ENCODE results near the gene TSKS.

Gene TSKS

DNA sequence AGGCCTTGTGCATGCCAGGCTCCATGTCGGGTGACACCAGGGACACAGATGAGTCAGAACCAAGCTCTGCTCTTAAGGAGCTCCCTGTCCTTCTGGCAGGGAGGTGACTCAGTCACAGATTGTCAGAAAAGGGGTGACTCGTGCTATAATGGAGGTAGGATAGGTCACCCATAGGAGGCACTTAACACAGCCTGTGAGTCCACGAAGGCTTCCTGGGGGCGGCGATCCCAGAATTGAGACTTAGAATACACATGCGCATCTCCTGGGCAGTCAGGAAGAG, 30.4 kb upstream of the TSKS start:
- DNase-seq, result no peak

DNA sequence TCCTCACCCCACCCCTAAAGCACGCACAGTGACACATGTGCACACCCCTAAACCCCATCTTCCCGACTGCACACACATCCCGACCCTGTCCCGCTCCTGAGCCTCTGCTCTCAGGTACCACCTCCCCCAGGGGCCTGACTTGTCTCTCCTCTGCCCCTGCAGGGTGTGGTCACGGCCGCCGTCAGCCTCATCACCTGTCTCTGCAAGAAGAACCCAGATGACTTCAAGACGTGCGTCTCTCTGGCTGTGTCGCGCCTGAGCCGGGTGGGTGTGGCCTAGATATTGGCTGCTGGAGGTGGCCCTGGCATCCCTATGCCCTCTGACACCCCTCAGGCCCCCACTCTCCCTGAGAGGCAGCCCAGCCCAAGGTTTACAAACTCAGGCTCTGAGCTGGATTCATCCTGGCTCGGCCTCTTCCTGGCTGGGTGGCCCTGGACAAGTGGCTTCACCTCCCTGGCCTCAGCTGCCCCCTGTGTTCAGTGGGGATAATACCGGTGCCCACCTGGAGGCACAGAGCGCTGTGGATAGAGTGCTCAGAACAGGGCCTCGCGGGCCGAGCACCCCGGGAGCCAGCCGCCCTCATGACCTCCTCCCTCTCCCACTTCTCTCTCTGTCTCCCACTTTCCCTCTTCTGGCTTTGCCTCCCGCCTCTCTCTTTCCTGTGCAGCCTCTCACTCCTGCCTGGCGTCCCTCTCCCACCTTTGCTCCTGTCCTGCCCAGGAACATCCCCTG, 29.9 kb upstream of the TSKS start:
- DNase-seq, result no peak

GRCh38 chr19:49791776-49792445, 28.8 kb upstream of the TSKS start:
- DNase-seq, result no peak

- no peak for DNase-seq
Observed at GRCh38 chr19:49790866-49791265, 27.8 kb upstream of the TSKS start.

DNA sequence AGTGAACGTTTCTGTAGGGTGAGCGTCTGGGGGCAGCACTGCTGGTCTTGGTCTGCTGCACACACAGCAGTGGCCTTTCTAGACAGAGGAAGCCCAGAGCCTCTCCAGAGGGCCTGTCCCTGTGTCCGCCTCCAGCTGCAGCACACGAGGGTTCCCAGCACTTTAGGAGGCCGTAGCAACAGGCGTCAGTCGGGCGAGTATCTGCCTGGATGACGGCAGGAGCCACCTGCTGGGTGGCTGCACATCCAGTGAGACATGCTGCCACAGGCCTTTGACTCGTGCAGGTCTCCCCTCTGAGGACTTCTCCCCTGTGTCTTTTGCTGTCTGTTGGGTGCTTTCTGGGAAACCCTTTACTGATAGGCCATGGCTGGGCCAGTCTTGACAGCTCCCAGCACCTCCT, 25.8 kb upstream of the TSKS start:
- no peak for DNase-seq

DNA sequence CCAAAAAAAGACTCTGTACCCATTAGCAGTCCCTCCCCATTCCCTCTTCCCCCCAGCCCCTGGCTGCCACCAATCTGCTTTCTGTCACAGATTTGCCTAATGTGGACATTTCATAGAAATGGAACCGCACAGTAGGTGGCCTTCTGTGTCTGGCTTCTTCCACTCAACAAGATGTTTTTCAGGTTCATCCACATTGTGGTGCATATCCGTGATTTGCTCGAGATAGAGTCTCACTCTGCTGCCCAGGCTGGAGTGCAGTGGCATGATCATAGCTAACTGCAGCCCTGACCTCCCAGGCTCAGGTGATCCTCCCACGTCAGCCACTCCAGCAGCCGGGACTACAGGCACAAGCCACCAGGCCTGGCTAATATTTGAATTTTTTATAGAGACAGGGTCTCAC, 24.6 kb upstream of the TSKS start:
- no peak for DNase-seq

- no peak for DNase-seq
Observed at GRCh38 chr19:49786376-49786820, 23.3 kb upstream of the TSKS start.

GRCh38 chr19:49782515-49782914, 19.4 kb upstream of the TSKS start:
- DNase-seq, result no peak

DNA sequence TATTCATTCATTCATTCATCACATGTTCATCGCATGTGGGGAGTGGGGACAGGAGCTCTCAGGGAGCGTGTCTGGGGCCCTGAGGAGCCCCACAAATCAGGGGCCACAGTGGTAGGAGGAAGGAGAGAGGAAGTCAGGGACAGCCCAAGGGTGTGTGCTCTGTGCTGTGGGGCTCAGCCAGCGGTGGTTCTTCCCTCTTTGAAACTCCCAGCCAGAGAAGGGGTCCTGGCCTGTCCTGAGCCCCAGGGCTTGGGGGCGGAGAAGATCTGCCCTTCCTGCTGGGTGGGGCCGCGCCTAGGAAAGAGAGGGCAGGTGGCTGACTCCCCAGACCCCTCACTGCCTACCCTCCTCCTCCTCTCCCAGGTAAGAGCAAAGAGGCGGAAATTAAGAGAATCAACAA, 18.3 kb upstream of the TSKS start:
- no peak for DNase-seq

DNA sequence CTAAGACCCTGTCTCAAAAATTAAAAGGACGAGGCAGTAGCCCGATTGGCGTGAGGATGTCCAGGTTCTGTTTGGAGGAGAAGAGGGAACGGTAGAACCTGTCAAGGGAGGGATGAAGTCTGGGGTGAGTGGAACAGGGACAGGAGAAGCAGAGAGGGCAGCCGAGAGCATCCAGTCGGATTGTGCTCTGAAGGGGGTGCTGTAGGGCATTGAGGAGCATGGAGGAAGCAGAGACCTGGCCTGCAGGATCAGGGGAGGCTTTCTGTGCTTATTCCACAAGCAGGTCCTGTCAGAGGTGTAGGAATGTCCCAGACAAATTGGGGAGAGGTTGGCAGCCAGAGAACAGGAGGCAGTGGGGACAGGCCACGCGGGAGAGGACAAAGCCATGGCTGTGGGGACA, 17.8 kb upstream of the TSKS start:
- DNase-seq, result no peak

GRCh38 chr19:49779731-49780555, 16.8 kb upstream of the TSKS start:
- DNase-seq, result no peak

DNA sequence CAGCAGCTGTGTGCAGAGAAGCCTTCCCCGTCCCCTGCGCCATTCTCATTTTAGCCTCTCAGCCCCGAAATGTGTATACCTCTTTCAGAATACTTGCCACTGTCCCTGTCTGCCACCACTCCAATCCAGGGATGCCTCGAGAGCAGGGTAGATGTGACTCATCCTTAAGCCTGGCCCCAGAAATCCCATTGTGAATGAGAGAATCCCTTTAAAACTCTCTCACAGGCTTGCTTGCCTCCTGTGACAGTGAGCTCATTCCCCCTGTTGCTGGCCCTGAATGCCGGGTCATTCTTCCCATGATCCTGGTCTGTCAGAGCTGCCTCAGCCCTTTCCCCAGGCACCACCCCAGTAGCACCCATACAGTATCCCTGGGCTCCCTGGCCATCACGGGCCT, 13.3 kb upstream of the TSKS start:
- no peak for DNase-seq

GRCh38 chr19:49775742-49776370, 12.8 kb upstream of the TSKS start:
- DNase-seq, result no peak

GRCh38 chr19:49774969-49775368, 11.9 kb upstream of the TSKS start:
- DNase-seq, result no peak

DNA sequence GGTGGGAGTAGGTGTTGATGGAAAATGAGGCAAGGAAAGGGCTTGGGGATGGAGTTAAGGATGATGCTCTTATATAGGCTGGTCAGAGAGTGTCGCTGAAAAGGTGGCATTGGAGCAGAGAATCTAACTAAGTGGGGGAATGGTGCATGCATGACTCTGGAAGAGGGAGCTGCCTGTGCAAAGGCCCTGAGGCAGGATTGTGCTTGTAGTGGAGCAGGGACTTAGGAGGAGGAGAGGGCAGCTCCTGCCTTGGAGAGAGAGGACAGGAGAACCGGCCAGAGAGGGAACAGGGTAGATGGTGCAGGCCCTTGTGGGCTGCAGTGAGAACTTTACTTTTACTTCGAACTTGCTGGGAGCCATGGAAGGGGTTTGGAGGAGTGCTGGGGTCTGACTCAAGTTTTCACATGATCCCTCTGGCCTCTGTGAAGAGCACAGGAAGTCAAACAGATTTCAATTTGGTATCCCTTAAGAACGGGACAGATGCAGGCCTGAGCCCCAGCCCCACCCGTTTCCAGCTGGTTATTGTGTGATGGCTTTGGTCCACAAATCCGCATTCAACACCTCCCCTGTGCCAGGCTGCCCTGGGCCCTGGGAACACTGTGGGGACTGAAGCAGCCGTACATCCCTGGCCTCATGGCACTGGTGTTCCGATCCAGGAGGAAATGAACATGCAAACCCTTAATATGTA, 10.7 kb upstream of the TSKS start:
- DNase-seq, result no peak

GRCh38 chr19:49772850-49773432, 9.8 kb upstream of the TSKS start:
- DNase-seq, result no peak

DNA sequence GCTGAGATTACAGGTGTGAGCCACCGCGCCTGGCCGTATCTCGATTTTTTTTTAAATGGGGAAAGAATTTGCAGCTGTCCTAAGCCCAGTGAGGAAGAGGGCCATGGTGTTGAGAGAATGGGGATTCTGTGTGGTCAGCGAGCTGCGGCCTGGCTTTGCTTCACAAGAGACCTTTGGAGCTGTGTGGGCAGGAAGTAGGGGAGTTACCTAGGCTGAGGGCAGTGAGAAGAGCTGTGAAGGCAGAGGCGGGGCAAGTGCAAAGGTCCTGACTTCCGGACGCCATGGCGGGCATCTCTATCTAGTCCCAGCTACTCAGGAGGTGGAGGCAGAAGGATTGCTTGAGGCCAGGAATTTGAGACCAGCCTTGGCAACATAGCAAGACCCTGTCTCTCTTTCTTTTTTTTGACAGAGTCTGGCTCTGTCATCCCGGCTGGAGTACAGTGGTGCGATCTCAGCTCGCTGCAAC, 8.6 kb upstream of the TSKS start:
- DNase-seq, result no peak

- DNase-seq, result no peak
Observed at GRCh38 chr19:49770529-49770928, 7.4 kb upstream of the TSKS start.

GRCh38 chr19:49767967-49768581, 5.0 kb upstream of the TSKS start:
- no peak for DNase-seq

- no peak for DNase-seq
Observed at GRCh38 chr19:49767381-49767780, 4.3 kb upstream of the TSKS start.

- DNase-seq, result no peak
Observed at GRCh38 chr19:49766930-49767299, 3.8 kb upstream of the TSKS start, which contains the start of gene AP2A1. AP2A1 (plus strand) TSS chr19:49767001; CDS start chr19:49767134, 133 bp downstream.
